Measurements from ENCODE around the gene RPH3AL.

RPH3AL gene

GRCh38 chr17:337022-337420, 15.6 kb downstream of the RPH3AL start:
- H3K4me1 ChIP-seq (ENCODE audit: control insufficient read depth in 1 of 2, insufficient read depth in 2 of 2, low read length in 2 of 2): peaks cover 8 to 13% of the 10 kb centered on the region in 2 experiments
- no peak overlapping the region for H3K14ac ChIP-seq (ENCODE audit: low read length)
- no peak overlapping the region for H3K27ac ChIP-seq (ENCODE audit: low read depth, low read length)
- no peak overlapping the region for H3K18ac ChIP-seq (ENCODE audit: low read length)
- H3K79me1 ChIP-seq (ENCODE audit: low read length): peaks cover 13% of the 10 kb centered on the region
- DNase-seq: no peak
- H3K4ac ChIP-seq (ENCODE audit: low read depth, low read length): no peak overlapping the region
- H3K4me2 ChIP-seq (ENCODE audit: low read length): no peak overlapping the region
- H3K36me3 ChIP-seq (ENCODE audit: control insufficient read depth in 1 of 2, insufficient read depth in 2 of 2, low read length in 2 of 2): no peaks in the 10 kb centered on the region
- no peak overlapping the region for H3K4me3 ChIP-seq (ENCODE audit: low read depth, low read length)
- H2BK12ac ChIP-seq (ENCODE audit: low read length): no peak overlapping the region
- no peak overlapping the region for H2AK5ac ChIP-seq (ENCODE audit: low read length)
- no CpG with 5 or more reads among the region's 12 CpGs for WGBS (ENCODE audit: extremely low coverage, insufficient coverage, insufficient read length)
- H3K23ac ChIP-seq (ENCODE audit: low read length): no peak overlapping the region
- H3K27me3 ChIP-seq (ENCODE audit: insufficient read depth, low read length): no peaks in the 10 kb centered on the region
- peaks cover 2% of the 10 kb centered on the region for H3K9me3 ChIP-seq (ENCODE audit: insufficient read depth, low read depth, low read length)
- no peak overlapping the region for H4K12ac ChIP-seq (ENCODE audit: low read depth, low read length)
- H2BK5ac ChIP-seq (ENCODE audit: low read depth, low read length, poor library complexity): no peak overlapping the region
- H3K9ac ChIP-seq (ENCODE audit: low read length): no peak overlapping the region
- no peak overlapping the region for H2BK120ac ChIP-seq (ENCODE audit: insufficient read depth, low read length, poor library complexity)
- no peak overlapping the region for H2AFZ ChIP-seq (ENCODE audit: insufficient read depth, low read length, poor library complexity)
- no peak overlapping the region for H4K8ac ChIP-seq (ENCODE audit: low read depth, low read length)
- no peak overlapping the region for H4K91ac ChIP-seq (ENCODE audit: low read depth, low read length)
- peaks cover 2% of the 10 kb centered on the region for H3K79me2 ChIP-seq (ENCODE audit: control insufficient read depth, insufficient read depth, low read length, poor library complexity)

DNA sequence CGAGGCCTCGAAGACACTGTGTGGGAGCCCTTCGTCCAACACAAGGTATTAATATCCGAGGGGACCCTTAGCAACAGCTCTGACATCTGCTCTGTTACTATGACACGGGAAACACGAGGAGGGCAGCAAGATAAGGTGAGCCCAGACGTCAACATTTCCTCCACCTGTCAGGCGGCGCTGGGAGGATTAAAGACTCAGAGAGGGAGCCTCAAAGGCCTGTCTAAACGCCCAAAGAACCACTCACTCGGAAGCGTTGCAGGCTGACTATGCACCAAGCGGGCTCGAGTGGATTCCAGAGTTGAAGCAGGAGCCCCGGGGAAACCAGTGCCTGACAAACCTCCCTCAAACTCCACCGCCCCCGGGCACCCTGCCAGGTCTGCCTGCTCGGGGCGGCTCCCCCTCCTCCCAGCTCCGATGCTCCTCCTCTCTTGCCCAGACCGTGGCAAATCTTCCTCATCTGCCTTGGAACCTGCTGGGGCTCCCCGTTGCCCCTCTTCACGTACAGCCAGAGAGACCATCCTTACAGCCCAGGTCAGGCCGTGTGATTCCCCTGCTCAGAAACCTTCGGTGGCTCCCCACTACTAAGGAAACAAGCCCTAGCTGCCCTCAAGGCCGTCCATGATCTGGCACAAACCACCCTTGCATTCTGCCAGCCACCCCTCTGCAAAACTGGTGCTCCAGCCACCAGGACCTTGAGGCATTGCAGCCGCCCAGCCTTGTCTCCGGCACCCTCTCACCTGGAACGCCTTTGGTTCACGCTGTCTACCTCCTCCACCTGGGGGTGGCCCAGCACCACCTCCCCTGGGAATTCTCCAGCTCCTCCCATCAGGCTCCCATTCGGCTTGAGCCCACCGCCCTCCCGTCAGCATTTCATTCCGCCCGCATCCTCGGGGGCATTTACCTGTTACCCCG, 16.2 kb downstream of the RPH3AL start:
- Histone ChIP-seq H2AK5ac (ENCODE audit: low read length) (no peak overlapping the region), H4K8ac (ENCODE audit: low read depth, low read length) (no peak overlapping the region), H3K9ac (ENCODE audit: low read length) (no peak overlapping the region), H2BK120ac (ENCODE audit: insufficient read depth, low read length, poor library complexity) (no peak overlapping the region), H4K12ac (ENCODE audit: low read depth, low read length) (no peak overlapping the region), H2AFZ (ENCODE audit: insufficient read depth, low read length, poor library complexity) (no peak overlapping the region), H3K79me1 (ENCODE audit: low read length) (peaks cover 15% of the 10 kb centered on the region), H3K36me3 (ENCODE audit: control insufficient read depth in 1 of 2, insufficient read depth in 2 of 2, low read length in 2 of 2) (no peaks in the 10 kb centered on the region), H2BK12ac (ENCODE audit: low read length) (no peak overlapping the region), H4K91ac (ENCODE audit: low read depth, low read length) (no peak overlapping the region), H3K4me3 (ENCODE audit: low read depth, low read length) (no peak overlapping the region), H3K27ac (ENCODE audit: low read depth, low read length) (no peak overlapping the region), H3K4me2 (ENCODE audit: low read length) (no peak overlapping the region), H3K18ac (ENCODE audit: low read length) (no peak overlapping the region), H3K27me3 (ENCODE audit: insufficient read depth, low read length) (no peaks in the 10 kb centered on the region), H3K4ac (ENCODE audit: low read depth, low read length) (no peak overlapping the region), H3K4me1 (ENCODE audit: control insufficient read depth in 1 of 2, insufficient read depth in 2 of 2, low read length in 2 of 2) (peaks cover 13 to 16% of the 10 kb centered on the region in 2 experiments), H3K9me3 (ENCODE audit: insufficient read depth, low read depth, low read length) (peaks cover 2% of the 10 kb centered on the region), H3K79me2 (ENCODE audit: control insufficient read depth, insufficient read depth, low read length, poor library complexity) (peaks cover 2% of the 10 kb centered on the region), H2BK5ac (ENCODE audit: low read depth, low read length, poor library complexity) (no peak overlapping the region), H3K23ac (ENCODE audit: low read length) (no peak overlapping the region), H3K14ac (ENCODE audit: low read length) (no peak overlapping the region)
- no peak for DNase-seq
- WGBS (ENCODE audit: extremely low coverage, insufficient coverage, insufficient read length): no CpG with 5 or more reads among the region's 37 CpGs

DNA sequence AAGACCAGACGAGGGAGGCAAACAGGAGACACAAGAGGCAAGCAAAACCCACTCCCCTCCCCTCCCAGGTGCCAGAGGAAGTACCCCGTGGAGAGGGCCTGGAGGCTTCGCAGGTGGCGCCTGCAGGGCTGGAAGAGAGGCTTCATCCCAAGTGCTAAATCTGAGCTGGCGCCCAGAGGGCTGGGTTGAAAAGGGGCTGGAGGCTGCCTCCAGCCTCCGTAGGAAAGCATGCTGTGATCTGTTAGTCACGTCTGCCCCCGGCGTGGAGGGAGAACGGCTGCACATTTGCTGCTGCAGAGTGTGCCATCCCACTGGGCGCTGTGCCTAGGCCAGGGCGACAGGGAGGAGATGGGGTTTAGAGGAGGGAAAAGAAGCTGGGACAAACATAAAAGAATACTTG, 16.9 kb downstream of the RPH3AL start:
- no peak overlapping the region for H2BK5ac ChIP-seq (ENCODE audit: low read depth, low read length, poor library complexity)
- no peaks in the 10 kb centered on the region for H3K36me3 ChIP-seq (ENCODE audit: control insufficient read depth in 1 of 2, insufficient read depth in 2 of 2, low read length in 2 of 2)
- H4K91ac ChIP-seq (ENCODE audit: low read depth, low read length): no peak overlapping the region
- no peak overlapping the region for H2AK5ac ChIP-seq (ENCODE audit: low read length)
- H3K27me3 ChIP-seq (ENCODE audit: insufficient read depth, low read length): no peaks in the 10 kb centered on the region
- WGBS (ENCODE audit: extremely low coverage, insufficient coverage, insufficient read length): no CpG with 5 or more reads among the region's 12 CpGs
- H3K79me1 ChIP-seq (ENCODE audit: low read length): peaks cover 15% of the 10 kb centered on the region
- no peak overlapping the region for H3K9ac ChIP-seq (ENCODE audit: low read length)
- H3K18ac ChIP-seq (ENCODE audit: low read length): no peak overlapping the region
- H2BK120ac ChIP-seq (ENCODE audit: insufficient read depth, low read length, poor library complexity): no peak overlapping the region
- H3K27ac ChIP-seq (ENCODE audit: low read depth, low read length): no peak overlapping the region
- no peak overlapping the region for H2BK12ac ChIP-seq (ENCODE audit: low read length)
- H3K4me3 ChIP-seq (ENCODE audit: low read depth, low read length): no peak overlapping the region
- no peak overlapping the region for H4K8ac ChIP-seq (ENCODE audit: low read depth, low read length)
- peaks cover 2% of the 10 kb centered on the region for H3K79me2 ChIP-seq (ENCODE audit: control insufficient read depth, insufficient read depth, low read length, poor library complexity)
- H2AFZ ChIP-seq (ENCODE audit: insufficient read depth, low read length, poor library complexity): no peak overlapping the region
- no peak overlapping the region for H3K23ac ChIP-seq (ENCODE audit: low read length)
- no peak overlapping the region for H3K4me2 ChIP-seq (ENCODE audit: low read length)
- H4K12ac ChIP-seq (ENCODE audit: low read depth, low read length): no peak overlapping the region
- no peak for DNase-seq
- H3K9me3 ChIP-seq (ENCODE audit: insufficient read depth, low read depth, low read length): peaks cover 2% of the 10 kb centered on the region
- no peak overlapping the region for H3K14ac ChIP-seq (ENCODE audit: low read length)
- H3K4ac ChIP-seq (ENCODE audit: low read depth, low read length): no peak overlapping the region
- H3K4me1 ChIP-seq (ENCODE audit: control insufficient read depth in 1 of 2, insufficient read depth in 2 of 2, low read length in 2 of 2): peaks cover 18 to 21% of the 10 kb centered on the region in 2 experiments

DNA sequence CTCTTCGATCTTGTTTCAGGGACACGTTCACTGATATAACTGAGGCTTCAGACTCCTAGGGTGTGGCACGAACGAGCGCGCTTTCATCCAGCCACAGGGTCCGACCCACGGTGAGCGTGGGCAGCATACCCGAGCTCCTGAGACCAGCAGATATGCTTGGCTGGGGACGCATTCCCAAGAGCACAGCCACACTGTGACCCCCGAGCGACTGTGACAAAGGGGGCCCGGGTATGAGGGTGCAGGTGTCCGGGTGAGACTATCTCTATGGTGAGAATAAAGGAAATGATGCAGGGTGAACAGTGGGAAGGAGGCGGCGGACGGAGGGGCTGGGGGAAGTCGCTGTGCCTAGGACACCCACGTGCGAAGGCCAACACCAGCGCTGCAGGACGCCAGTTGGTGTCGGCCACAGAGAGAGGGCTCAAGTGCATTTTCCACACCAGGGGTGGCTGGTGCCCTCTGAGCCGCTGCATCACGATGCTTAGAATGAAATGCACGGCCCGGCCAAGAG, 17.6 kb downstream of the RPH3AL start:
- DNase-seq: no peak
- no CpG with 5 or more reads among the region's 28 CpGs for WGBS (ENCODE audit: extremely low coverage, insufficient coverage, insufficient read length)

More for the DNA sequence above, 17.6 kb downstream of the RPH3AL start:
- no peak overlapping the region for H3K9ac ChIP-seq (ENCODE audit: low read length)
- H3K4me3 ChIP-seq (ENCODE audit: low read depth, low read length): no peak overlapping the region
- H3K27me3 ChIP-seq (ENCODE audit: insufficient read depth, low read length): no peaks in the 10 kb centered on the region
- no peak overlapping the region for H3K4me2 ChIP-seq (ENCODE audit: low read length)
- H3K79me2 ChIP-seq (ENCODE audit: control insufficient read depth, insufficient read depth, low read length, poor library complexity): peaks cover 2% of the 10 kb centered on the region
- H3K23ac ChIP-seq (ENCODE audit: low read length): no peak overlapping the region
- no peak overlapping the region for H3K18ac ChIP-seq (ENCODE audit: low read length)
- H4K8ac ChIP-seq (ENCODE audit: low read depth, low read length): no peak overlapping the region
- H2AFZ ChIP-seq (ENCODE audit: insufficient read depth, low read length, poor library complexity): no peak overlapping the region
- no peak overlapping the region for H4K91ac ChIP-seq (ENCODE audit: low read depth, low read length)
- H2AK5ac ChIP-seq (ENCODE audit: low read length): no peak overlapping the region
- H2BK12ac ChIP-seq (ENCODE audit: low read length): no peak overlapping the region
- H3K36me3 ChIP-seq (ENCODE audit: control insufficient read depth in 1 of 2, insufficient read depth in 2 of 2, low read length in 2 of 2): no peaks in the 10 kb centered on the region
- H3K27ac ChIP-seq (ENCODE audit: low read depth, low read length): no peak overlapping the region
- H3K9me3 ChIP-seq (ENCODE audit: insufficient read depth, low read depth, low read length): peaks cover 2% of the 10 kb centered on the region
- H3K4ac ChIP-seq (ENCODE audit: low read depth, low read length): no peak overlapping the region
- H3K14ac ChIP-seq (ENCODE audit: low read length): no peak overlapping the region
- H3K79me1 ChIP-seq (ENCODE audit: low read length): peaks cover 15% of the 10 kb centered on the region
- no peak overlapping the region for H4K12ac ChIP-seq (ENCODE audit: low read depth, low read length)
- H3K4me1 ChIP-seq (ENCODE audit: control insufficient read depth in 1 of 2, insufficient read depth in 2 of 2, low read length in 2 of 2): peaks cover 18 to 21% of the 10 kb centered on the region in 2 experiments
- H2BK5ac ChIP-seq (ENCODE audit: low read depth, low read length, poor library complexity): no peak overlapping the region
- H2BK120ac ChIP-seq (ENCODE audit: insufficient read depth, low read length, poor library complexity): no peak overlapping the region

Measured in trophoblast cell (in vitro differentiated cells and primary cell).